Measurements from ENCODE around the gene PPP1R2.

The PPP1R2 gene

GRCh38 chr3:195574497-195575304, 31.6 kb upstream of the PPP1R2 start:
- no peak overlapping the region for H3K4me3 ChIP-seq (ENCODE audit: low read depth, low read length)
- TF ChIP-seq CTCF (IDR thresholded peaks at IDR 0.05; ENCODE audit: borderline replicate concordance, insufficient read depth, low read depth, low read length) = no peak

GRCh38 chr3:195573611-195574496, 30.7 kb upstream of the PPP1R2 start:
- H3K4me3 ChIP-seq (ENCODE audit: low read depth, low read length) = no peak overlapping the region
- no peak for TF ChIP-seq CTCF (IDR thresholded peaks at IDR 0.05; ENCODE audit: borderline replicate concordance, insufficient read depth, low read depth, low read length)

- H3K4me3 ChIP-seq (ENCODE audit: low read depth, low read length) = no peak overlapping the region
- TF ChIP-seq CTCF (IDR thresholded peaks at IDR 0.05; ENCODE audit: borderline replicate concordance, insufficient read depth, low read depth, low read length) = no peak
Observed at GRCh38 chr3:195571361-195571760, 28.2 kb upstream of the PPP1R2 start.

- TF ChIP-seq CTCF (IDR thresholded peaks at IDR 0.05; ENCODE audit: borderline replicate concordance, insufficient read depth, low read depth, low read length) = no peak
- no peak overlapping the region for H3K4me3 ChIP-seq (ENCODE audit: low read depth, low read length)
Observed at GRCh38 chr3:195570912-195571311, 27.8 kb upstream of the PPP1R2 start.

GRCh38 chr3:195570344-195570743, 27.2 kb upstream of the PPP1R2 start:
- no peak overlapping the region for H3K4me3 ChIP-seq (ENCODE audit: low read depth, low read length)
- no peak for TF ChIP-seq CTCF (IDR thresholded peaks at IDR 0.05; ENCODE audit: borderline replicate concordance, insufficient read depth, low read depth, low read length)

- no peak overlapping the region for H3K4me3 ChIP-seq (ENCODE audit: low read depth, low read length)
- TF ChIP-seq CTCF (IDR thresholded peaks at IDR 0.05; ENCODE audit: borderline replicate concordance, insufficient read depth, low read depth, low read length) = no peak
Observed at GRCh38 chr3:195568630-195569029, 25.5 kb upstream of the PPP1R2 start.

Data from GM12875 (cell line).